Tibial artery (tissue), 4 donors: ENCODE results near the gene ICA1.

Experiments
- DNase-seq, 2 donors: peaks; one replicate each; pipeline ENCODE4 v3.0.0-alpha.2; 2019
- H3K27ac ChIP-seq, 2 donors: fragments of 200-600 bp; sonication (generic) in 1 of 2; 1 replicate in 1 of 2; 2 replicates in 1 of 2; pipeline ENCODE4 v1.5.1; 2018 to 2019; ENCODE audit warnings: mild to moderate bottlenecking in 1 of 2
- H3K27me3 ChIP-seq, 2 donors: fragments of 200-600 bp; sonication (generic) in 1 of 2; one replicate each; pipeline versions ENCODE4 v1.5.1 to v1.6.0; 2016 to 2019
- H3K36me3 ChIP-seq, 3 donors: fragments of 200-600 bp; sonication (generic) in 2 of 3; one replicate each; pipeline ENCODE4 v1.5.1; 2016 to 2019; ENCODE audit warnings: mild to moderate bottlenecking in 2 of 3
- H3K4me1 ChIP-seq, 4 donors: fragments of 200-600 bp; sonication (generic) in 2 of 4; 1 replicate in 3 of 4; 2 replicates in 1 of 4; pipeline ENCODE4 v1.5.1; 2016 to 2019
- H3K4me3 ChIP-seq, 2 donors: fragments of 200-600 bp; sonication (generic) in 1 of 2; 1 replicate in 1 of 2; 2 replicates in 1 of 2; pipeline ENCODE4 v1.5.1; 2018 to 2019; ENCODE audit warnings: mild to moderate bottlenecking in 2 of 2
- H3K9me3 ChIP-seq, 3 donors: fragments of 200-600 bp; sonication (generic) in 1 of 3; one replicate each; pipeline ENCODE4 v1.5.1; 2016 to 2019
- CTCF ChIP-seq, 2 experiments: fragments of 200-600 bp in 1 of 2; fragments of 450-650 bp in 1 of 2; IDR thresholded peaks; one replicate each; pipeline ENCODE4 v1.5.1; 2017 to 2019; ENCODE audit warnings: antibody characterized with exemption in 2 of 2, mild to moderate bottlenecking in 1 of 2, moderate library complexity in 1 of 2
- intact Hi-C: fragments of 100-400 bp; cut with DNase I; formaldehyde crosslinking; loops from one replicate; pipeline ENCODE4 v1.15.0; 2023; ENCODE audit warnings: low total_unique reads

Gene ICA1

DNA sequence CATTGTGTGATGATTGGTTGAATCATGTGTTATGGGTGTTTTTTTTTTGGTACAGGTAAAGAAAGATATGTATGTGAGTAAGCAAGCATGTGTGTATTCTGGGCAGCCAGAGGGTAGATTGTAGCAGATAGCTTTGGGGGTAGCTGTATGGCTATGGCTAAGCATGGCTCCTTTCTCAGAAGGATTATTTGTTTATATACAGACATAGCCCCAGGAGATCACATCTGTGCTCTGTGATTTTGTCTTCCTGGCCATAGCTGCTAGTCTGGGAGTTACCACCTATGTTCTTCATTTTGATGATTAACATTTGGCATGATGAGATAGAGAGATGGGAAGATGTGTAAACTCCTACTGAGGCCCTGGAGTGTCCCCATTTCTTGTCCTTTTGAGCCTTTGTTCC lies 23.2 kb upstream of the ICA1 start:
- TF ChIP-seq CTCF (IDR thresholded peaks at IDR 0.05), result no peak
- H3K27me3 ChIP-seq, result no peaks in the 10 kb centered on the region
- no peak overlapping the region for H3K27ac ChIP-seq
- H3K4me3 ChIP-seq, result no peak overlapping the region
- H3K36me3 ChIP-seq, result no peaks in the 10 kb centered on the region
- no peaks in the 10 kb centered on the region for H3K9me3 ChIP-seq
- H3K4me1 ChIP-seq, result no peaks in the 10 kb centered on the region
- DNase-seq, result no peak
- intact Hi-C loops, result no loop called here

- Histone ChIP-seq H3K36me3 (no peaks in the 10 kb centered on the region), H3K27ac (no peak overlapping the region), H3K4me1 (no peaks in the 10 kb centered on the region), H3K4me3 (no peak overlapping the region), H3K9me3 (no peaks in the 10 kb centered on the region), H3K27me3 (no peaks in the 10 kb centered on the region)
- intact Hi-C loops, result no loop called here
- no peak for DNase-seq
- no peak for TF ChIP-seq CTCF (IDR thresholded peaks at IDR 0.05)
Measured at GRCh38 chr7:8284606-8285005, 22.6 kb upstream of the ICA1 start.

GRCh38 chr7:8283968-8284367 lies 22.0 kb upstream of the ICA1 start:
- TF ChIP-seq CTCF (IDR thresholded peaks at IDR 0.05), result no peak
- no peak overlapping the region for H3K27ac ChIP-seq
- no peaks in the 10 kb centered on the region for H3K27me3 ChIP-seq
- no peaks in the 10 kb centered on the region for H3K9me3 ChIP-seq
- no peaks in the 10 kb centered on the region for H3K4me1 ChIP-seq
- no peak for DNase-seq
- H3K36me3 ChIP-seq, result no peaks in the 10 kb centered on the region
- intact Hi-C loops, result no loop called here
- H3K4me3 ChIP-seq, result no peak overlapping the region

DNA sequence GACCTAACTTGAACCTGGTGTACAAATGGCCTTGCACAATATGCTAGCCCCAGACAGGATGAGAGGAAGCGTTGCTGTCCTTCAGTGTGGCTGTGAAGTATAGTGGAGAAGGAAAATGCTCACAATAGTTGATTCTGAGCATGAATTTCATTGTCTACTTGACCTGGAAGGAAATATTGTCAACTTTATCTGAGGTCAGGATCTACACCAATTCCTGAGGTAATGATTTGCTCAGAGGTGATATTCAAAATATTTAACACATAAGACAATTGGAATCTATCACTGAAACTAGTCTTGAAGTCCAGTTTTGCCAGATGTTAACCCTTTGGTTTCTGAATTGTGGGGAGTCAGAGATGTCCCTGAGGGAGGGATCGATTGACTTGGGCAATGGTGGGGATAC lies 20.9 kb upstream of the ICA1 start:
- no peaks in the 10 kb centered on the region for H3K27me3 ChIP-seq
- no peaks in the 10 kb centered on the region for H3K9me3 ChIP-seq
- intact Hi-C loops, result no loop called here
- no peaks in the 10 kb centered on the region for H3K36me3 ChIP-seq
- H3K27ac ChIP-seq, result no peak overlapping the region
- no peak for DNase-seq
- no peaks in the 10 kb centered on the region for H3K4me1 ChIP-seq
- H3K4me3 ChIP-seq, result no peak overlapping the region
- no peak for TF ChIP-seq CTCF (IDR thresholded peaks at IDR 0.05)

DNA sequence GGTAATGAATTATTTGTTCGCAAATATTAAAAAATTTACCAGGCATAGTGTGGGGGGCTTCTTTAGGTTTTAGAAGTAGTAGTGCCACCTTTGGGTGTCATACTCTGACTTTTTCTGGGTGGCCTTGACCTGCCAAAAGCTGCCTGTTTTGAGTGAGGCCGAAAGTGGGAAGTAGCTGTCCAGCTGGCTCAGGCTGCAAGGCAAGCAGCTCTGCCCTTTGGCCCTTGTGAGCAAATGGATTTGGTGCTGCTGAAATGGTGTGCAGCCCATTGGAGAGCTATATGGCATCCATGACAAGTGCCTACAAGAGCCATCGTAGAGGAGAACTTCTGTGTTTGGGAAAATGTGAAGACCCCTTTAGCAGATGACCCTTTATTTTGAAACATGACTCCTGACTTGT lies 20.2 kb upstream of the ICA1 start:
- Histone ChIP-seq H3K9me3 (no peaks in the 10 kb centered on the region), H3K4me3 (no peak overlapping the region), H3K27me3 (no peaks in the 10 kb centered on the region), H3K36me3 (no peaks in the 10 kb centered on the region), H3K4me1 (no peaks in the 10 kb centered on the region), H3K27ac (no peak overlapping the region)
- no peak for TF ChIP-seq CTCF (IDR thresholded peaks at IDR 0.05)
- DNase-seq, result no peak
- intact Hi-C loops, result no loop called here

DNA sequence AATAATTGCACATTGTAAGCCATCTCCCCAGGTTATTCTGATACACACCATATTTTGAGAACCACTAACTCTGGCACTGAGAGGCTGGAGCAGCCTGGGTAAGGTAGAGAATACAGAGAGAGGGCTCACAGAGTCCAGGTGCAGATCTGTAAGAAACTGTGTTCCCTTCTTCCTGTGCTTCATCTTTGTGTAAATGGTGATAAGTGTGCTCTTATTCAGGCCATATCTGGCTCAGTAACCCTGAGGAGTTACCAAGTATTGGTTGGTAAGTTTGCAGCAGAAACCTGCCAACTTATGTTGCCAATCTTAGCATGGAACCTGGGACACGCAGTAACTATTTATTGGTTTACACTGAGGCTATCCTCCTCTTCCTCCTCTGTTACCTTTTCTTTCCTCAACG lies 16.2 kb upstream of the ICA1 start:
- Histone ChIP-seq H3K27ac (no peak overlapping the region), H3K4me1 (no peaks in the 10 kb centered on the region), H3K36me3 (no peaks in the 10 kb centered on the region), H3K9me3 (no peaks in the 10 kb centered on the region), H3K27me3 (no peaks in the 10 kb centered on the region), H3K4me3 (no peak overlapping the region)
- DNase-seq, result no peak
- TF ChIP-seq CTCF (IDR thresholded peaks at IDR 0.05), result no peak
- intact Hi-C loops, result no loop called here
